Suprapubic skin (tissue), 4 donors: ENCODE results near the gene RPRD1A. TPM values are rescaled to one million over a fixed set of nuclear protein-coding genes. Genes with fewer than 3 reads are reported as not detected.

ENCODE experiments used
- DNase-seq, 2 donors: peaks; one replicate each; pipeline ENCODE4 v3.0.0-alpha.2; 2019; ENCODE audit warnings: low spot score in 2 of 2
- H3K27ac ChIP-seq: fragments of 200-600 bp; sonication (generic); one replicate; pipeline ENCODE4 v1.5.1; 2019
- H3K27me3 ChIP-seq: fragments of 200-600 bp; sonication (generic); one replicate; pipeline ENCODE4 v1.5.1; 2019
- H3K36me3 ChIP-seq: fragments of 200-600 bp; sonication (generic); one replicate; pipeline ENCODE4 v1.5.1; 2019
- H3K4me1 ChIP-seq: fragments of 200-600 bp; sonication (generic); one replicate; pipeline ENCODE4 v1.5.1; 2019
- H3K4me3 ChIP-seq: fragments of 200-600 bp; sonication (generic); one replicate; pipeline ENCODE4 v1.5.1; 2019; ENCODE audit warnings: mild to moderate bottlenecking
- H3K9me3 ChIP-seq: fragments of 200-600 bp; sonication (generic); one replicate; pipeline ENCODE4 v1.5.1; 2019
- EP300 ChIP-seq: sonication (generic); formaldehyde crosslinking; IDR thresholded peaks from one replicate; pipeline ENCODE4 v1.6.1; 2017; ENCODE audit warnings: antibody characterized with exemption
- POLR2A ChIP-seq, 2 donors: fragments of 450-650 bp; IDR thresholded peaks; one replicate each; pipeline ENCODE4 v1.6.1; 2017; ENCODE audit warnings: antibody characterized with exemption in 2 of 2, mild to moderate bottlenecking in 2 of 2, moderate library complexity in 2 of 2
- POLR2AphosphoS5 ChIP-seq, 3 donors: sonication (generic); formaldehyde crosslinking; IDR thresholded peaks; one replicate each; pipeline ENCODE4 v1.6.1; 2017; ENCODE audit warnings: antibody characterized with exemption in 3 of 3
- WGBS: methylation state at CpG from one replicate; pipeline ENCODE4 v1.1.5; 2018; 5-methylcytosine and 5-hydroxymethylcytosine counted together
- total RNA-seq, 4 donors: library from RNA; depleted of rRNA; stranded (reverse); fragments of >200 nt; gene quantifications; one replicate each; pipeline ENCODE4 v1.1.0, GENCODE V29; 2016
- TF ChIP-seq, protein P1 (sequence below), 2 donors: fragments of 200-600 bp in 1 of 2; fragments of 450-650 bp in 1 of 2; sonication (generic) in 1 of 2; IDR thresholded peaks; one replicate each; pipeline ENCODE4 v1.5.1; 2016 to 2019; ENCODE audit warnings: antibody characterized with exemption in 2 of 2, mild to moderate bottlenecking in 1 of 2, moderate library complexity in 1 of 2

RPRD1A gene
- total RNA-seq, 4 donors from 2014 or later = 34.9 to 74.5 (median 47.3) TPM

DNA sequence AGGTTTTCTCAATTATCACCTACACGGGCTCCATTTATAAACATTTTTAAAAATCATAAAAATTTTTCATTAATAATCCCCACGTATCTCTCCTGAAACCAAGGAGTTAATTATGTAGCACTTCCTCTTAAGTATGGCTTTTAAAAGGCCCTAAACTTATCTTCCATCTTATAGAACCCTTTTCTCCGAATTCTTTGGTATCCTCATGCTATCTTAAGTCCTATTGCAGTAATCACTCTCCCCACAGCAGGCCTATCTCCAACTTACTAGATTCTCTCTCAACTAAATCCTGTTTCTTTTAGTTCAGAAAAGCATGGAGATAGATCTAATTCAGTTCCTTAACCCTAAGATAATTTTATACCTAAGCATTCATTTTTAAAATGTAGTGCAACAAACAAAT, 26.2 kb downstream of the RPRD1A start:
- peaks cover 25% of the 10 kb centered on the region for H3K4me1 ChIP-seq
- H3K9me3 ChIP-seq = peaks cover 9% of the 10 kb centered on the region
- no peak for TF ChIP-seq POLR2AphosphoS5 (IDR thresholded peaks at IDR 0.05)
- no peak for DNase-seq
- no peaks in the 10 kb centered on the region for H3K27me3 ChIP-seq
- H3K4me3 ChIP-seq = no peak overlapping the region
- peaks cover 5% of the 10 kb centered on the region for H3K36me3 ChIP-seq
- no peak overlapping the region for H3K27ac ChIP-seq
- 88% methylated on average over 3 of the region's 3 CpGs for WGBS

DNA sequence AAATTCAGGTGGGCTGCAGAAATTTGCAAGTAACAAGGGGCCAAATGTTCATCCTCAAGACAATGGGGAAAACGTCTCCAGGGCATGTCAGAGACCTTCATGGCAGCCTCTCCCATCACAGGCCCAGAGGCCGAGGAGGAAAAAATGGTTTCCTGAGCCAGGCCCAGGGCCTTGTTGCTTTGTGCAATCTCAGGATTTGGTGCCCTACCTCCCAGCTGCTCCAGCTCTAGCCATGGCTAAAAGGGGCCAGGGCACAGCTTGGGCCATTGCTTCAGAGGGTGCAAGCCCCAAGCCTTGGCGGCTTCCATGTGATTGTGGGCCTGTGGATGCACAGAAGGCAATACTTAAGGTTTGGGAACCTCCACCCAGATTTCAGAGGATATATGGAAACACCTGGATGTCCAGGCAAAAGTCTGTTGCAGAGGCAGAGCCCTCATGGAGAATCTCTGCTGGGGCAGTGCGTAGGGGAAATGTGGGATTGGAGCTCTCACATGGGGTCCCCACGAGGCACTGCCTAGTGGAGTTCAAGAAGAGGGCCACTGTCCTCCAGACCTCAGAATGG, 29.2 kb downstream of the RPRD1A start:
- TF ChIP-seq POLR2A (IDR thresholded peaks at IDR 0.05) (no peak), POLR2AphosphoS5 (IDR thresholded peaks at IDR 0.05) (no peak), EP300 (no peak)
- 94% methylated on average over 5 of the region's 5 CpGs for WGBS
- Histone ChIP-seq H3K9me3 (peaks cover 9% of the 10 kb centered on the region), H3K4me1 (peaks cover 19% of the 10 kb centered on the region), H3K4me3 (no peak overlapping the region), H3K27me3 (no peaks in the 10 kb centered on the region), H3K27ac (no peak overlapping the region), H3K36me3 (peaks cover 5% of the 10 kb centered on the region)
- DNase-seq = no peak

DNA sequence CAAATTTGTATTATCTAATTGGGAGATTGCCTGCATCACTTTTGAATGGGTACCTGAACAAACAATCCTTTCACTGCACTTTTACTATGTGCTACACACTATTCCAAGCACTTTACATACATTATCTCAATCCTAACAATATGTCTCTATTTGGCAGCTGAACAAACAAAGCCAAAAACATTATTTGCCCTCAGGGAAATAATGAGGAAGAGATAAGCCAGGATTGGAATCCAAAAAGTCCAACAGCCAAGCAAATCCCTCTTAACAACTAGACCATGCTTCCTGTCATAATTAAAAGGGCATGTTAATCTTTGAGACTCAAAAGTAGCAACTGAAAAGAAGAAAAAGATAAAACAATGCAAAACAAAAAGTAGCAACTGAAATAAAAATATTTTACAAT, 32.1 kb downstream of the RPRD1A start:
- DNase-seq = no peak
- peaks cover 11% of the 10 kb centered on the region for H3K4me1 ChIP-seq
- H3K9me3 ChIP-seq = peaks cover 9% of the 10 kb centered on the region
- no peak overlapping the region for H3K27ac ChIP-seq
- no peaks in the 10 kb centered on the region for H3K27me3 ChIP-seq
- peaks cover 6% of the 10 kb centered on the region for H3K36me3 ChIP-seq
- H3K4me3 ChIP-seq = no peak overlapping the region
- TF ChIP-seq, protein P1, sequence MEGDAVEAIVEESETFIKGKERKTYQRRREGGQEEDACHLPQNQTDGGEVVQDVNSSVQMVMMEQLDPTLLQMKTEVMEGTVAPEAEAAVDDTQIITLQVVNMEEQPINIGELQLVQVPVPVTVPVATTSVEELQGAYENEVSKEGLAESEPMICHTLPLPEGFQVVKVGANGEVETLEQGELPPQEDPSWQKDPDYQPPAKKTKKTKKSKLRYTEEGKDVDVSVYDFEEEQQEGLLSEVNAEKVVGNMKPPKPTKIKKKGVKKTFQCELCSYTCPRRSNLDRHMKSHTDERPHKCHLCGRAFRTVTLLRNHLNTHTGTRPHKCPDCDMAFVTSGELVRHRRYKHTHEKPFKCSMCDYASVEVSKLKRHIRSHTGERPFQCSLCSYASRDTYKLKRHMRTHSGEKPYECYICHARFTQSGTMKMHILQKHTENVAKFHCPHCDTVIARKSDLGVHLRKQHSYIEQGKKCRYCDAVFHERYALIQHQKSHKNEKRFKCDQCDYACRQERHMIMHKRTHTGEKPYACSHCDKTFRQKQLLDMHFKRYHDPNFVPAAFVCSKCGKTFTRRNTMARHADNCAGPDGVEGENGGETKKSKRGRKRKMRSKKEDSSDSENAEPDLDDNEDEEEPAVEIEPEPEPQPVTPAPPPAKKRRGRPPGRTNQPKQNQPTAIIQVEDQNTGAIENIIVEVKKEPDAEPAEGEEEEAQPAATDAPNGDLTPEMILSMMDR (IDR thresholded peaks at IDR 0.05) = no peak
- TF ChIP-seq POLR2AphosphoS5 (IDR thresholded peaks at IDR 0.05) = no peak
- no peak for TF ChIP-seq POLR2A (IDR thresholded peaks at IDR 0.05)
- TF ChIP-seq EP300 = no peak

DNA sequence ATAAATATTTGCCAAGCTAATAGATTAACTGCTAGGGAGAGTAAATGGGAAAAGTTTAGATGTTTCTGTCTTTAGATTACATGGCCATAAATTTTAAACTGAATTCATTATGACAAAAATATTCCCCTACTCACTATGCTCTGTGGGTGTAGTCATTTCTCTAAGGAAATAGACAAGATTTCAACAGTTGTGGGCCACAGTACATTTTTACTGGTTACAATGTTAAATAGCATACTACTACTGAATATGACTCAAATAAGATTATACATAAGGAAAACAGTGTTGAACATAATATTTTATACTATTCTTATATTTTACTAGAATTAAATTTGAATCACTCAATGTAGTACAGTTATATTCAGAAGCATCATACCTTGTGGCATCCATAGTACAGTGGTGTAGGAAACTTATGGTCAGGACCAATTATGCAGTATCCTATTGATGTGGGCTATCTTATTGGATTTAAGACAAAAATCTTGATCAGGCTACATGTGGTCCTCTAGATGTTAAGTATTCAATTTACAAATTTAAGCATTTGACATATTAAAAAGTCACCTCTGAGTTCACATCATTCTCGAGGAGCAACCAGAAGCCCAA, 33.0 kb downstream of the RPRD1A start:
- Histone ChIP-seq H3K4me3 (no peak overlapping the region), H3K9me3 (peaks cover 9% of the 10 kb centered on the region), H3K27me3 (no peaks in the 10 kb centered on the region), H3K36me3 (peaks cover 12% of the 10 kb centered on the region), H3K4me1 (peaks cover 8% of the 10 kb centered on the region), H3K27ac (no peak overlapping the region)
- 93% methylated on average over 1 of the region's 1 CpG for WGBS
- no peak for TF ChIP-seq EP300
- no peak for TF ChIP-seq POLR2AphosphoS5 (IDR thresholded peaks at IDR 0.05)
- no peak for TF ChIP-seq POLR2A (IDR thresholded peaks at IDR 0.05)
- TF ChIP-seq, protein P1 (IDR thresholded peaks at IDR 0.05) = no peak
- DNase-seq = no peak

DNA sequence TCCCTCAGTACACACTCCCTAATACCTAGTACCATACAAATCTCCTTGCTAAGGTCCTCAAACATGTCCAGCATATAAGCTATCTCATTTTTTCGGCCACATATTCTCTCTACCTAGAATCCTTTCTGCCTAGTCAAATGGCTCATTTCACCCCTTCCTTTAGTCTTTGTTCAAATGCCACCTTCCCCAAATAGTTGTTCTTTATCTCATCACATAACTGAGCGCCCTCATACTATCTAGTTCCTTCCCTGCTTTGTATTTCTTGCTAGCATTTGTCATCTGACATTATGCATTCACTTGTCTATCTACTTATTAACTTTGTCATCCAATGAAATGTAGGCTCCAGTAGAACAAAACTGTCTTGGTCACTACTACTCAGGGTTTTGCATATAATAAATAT, 35.5 kb downstream of the RPRD1A start:
- Histone ChIP-seq H3K27me3 (no peaks in the 10 kb centered on the region), H3K4me3 (no peak overlapping the region), H3K4me1 (peaks cover 8% of the 10 kb centered on the region), H3K27ac (no peak overlapping the region), H3K9me3 (no peaks in the 10 kb centered on the region), H3K36me3 (peaks cover 13% of the 10 kb centered on the region)
- no peak for DNase-seq
- WGBS = 95% methylated on average over 2 of the region's 2 CpGs
- TF ChIP-seq POLR2AphosphoS5 (IDR thresholded peaks at IDR 0.05) (no peak), EP300 (no peak), POLR2A (IDR thresholded peaks at IDR 0.05) (no peak)
- TF ChIP-seq, protein P1 (IDR thresholded peaks at IDR 0.05) = no peak

DNA sequence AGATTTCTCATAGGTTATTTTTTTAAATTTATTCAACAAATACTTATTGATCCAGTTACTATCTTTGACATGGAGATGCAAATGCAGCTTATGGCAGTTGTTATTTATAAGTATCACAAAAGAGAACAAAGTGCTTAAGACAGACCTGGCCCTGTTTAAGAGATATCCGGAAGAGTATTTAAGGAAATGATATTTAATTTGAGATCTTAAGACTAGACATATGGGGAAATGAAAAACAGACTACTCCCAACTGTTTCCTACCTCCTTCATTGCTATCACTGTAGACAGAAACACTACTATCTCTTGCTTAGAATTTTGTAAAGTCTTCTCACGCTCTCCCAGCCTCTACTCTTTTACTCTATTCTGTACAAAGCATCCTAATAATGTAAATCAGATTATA, 36.0 kb downstream of the RPRD1A start:
- Histone ChIP-seq H3K9me3 (no peaks in the 10 kb centered on the region), H3K4me1 (peaks cover 8% of the 10 kb centered on the region), H3K27ac (no peak overlapping the region), H3K27me3 (no peaks in the 10 kb centered on the region), H3K36me3 (peaks cover 18% of the 10 kb centered on the region), H3K4me3 (no peak overlapping the region)
- WGBS = 91% methylated on average over 2 of the region's 2 CpGs
- no peak for DNase-seq
- TF ChIP-seq, protein P1 (IDR thresholded peaks at IDR 0.05) = no peak
- TF ChIP-seq EP300 = no peak
- TF ChIP-seq POLR2A (IDR thresholded peaks at IDR 0.05) = no peak
- TF ChIP-seq POLR2AphosphoS5 (IDR thresholded peaks at IDR 0.05) = no peak
